NCI-H1417 treated with DMSO at 0.1 percent for 48 hours (cell line): ENCODE data around the gene EGR4.

Experiments
- DNase-seq: peaks from one replicate; lab custom pipeline; 2025; lab: John Stamatoyannopoulos, UW

The EGR4 gene

DNA sequence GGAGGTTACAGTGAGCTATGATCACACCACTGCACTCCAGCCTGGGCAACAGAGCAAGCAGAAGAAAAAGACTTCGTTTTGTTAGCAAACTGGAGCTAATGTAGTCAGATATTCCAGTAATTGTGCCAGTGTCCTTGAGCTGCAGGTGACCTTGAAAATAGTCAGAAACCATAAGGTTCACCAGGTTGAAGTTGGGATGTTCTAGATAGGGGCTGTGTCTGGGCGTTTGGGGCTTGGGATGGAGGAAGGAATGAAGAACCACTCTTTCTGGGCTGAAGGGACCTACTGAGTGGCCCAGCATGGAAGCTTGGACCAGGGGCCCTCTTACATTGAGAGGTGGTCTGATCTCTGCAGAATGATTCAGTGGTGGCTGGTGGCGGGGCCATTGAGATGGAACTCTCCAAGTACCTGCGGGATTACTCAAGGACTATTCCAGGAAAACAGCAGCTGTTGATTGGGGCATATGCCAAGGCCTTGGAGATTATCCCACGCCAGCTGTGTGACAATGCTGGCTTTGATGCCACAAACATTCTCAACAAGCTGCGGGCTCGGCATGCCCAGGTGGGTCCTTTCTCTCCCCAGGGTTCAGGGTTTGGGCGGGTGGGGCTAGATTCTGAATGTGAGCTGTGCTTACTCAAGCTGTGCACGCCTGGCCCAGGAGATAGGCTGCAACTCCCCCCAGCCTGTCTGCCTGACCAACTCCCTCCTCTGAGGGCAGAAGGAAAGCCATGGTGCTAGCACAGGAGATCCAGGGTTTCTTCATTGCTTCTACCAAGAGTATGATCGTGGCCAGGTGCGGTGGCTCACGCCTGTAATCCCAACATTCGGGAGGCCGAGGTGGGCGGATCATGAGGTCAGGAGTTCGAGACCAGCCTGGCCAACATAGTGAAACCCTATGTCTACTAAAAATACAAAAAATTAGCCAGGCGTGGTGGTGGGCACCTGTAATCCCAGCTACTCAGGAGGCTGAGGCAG is 42.2 kb downstream of the EGR4 start:
- DNase-seq: no peak

- no peak for DNase-seq
Measured at GRCh38 chr2:73249636-73250035, 43.7 kb downstream of the EGR4 start.

DNA sequence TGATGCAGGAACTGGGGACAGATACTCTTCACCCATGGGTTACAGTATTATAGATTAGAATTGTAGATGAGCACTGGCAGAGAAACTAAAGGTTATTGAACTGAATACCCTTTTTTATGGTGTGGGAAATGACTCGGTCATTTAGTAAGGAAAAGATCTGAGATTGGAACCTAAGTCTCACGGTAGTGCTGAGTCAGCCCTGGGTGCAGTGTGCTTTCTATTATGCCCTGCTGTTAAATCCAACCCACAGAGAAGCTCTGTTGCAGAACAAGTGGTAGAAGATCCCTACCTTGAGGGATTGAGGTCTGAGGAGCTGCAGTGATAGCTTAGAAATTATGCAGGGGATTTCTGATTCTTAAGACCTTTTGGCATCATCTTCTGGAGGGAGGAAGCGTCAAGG is 46.5 kb downstream of the EGR4 start:
- DNase-seq: no peak

- DNase-seq: no peak
Measured at GRCh38 chr2:73244580-73244979, 48.8 kb downstream of the EGR4 start.

- DNase-seq: no peak
Measured at GRCh38 chr2:73243884-73244570, 49.3 kb downstream of the EGR4 start.
